Hematopoietic multipotent progenitor cell (in vitro differentiated cells): ENCODE results near the gene KCNMA1. TPM values are rescaled to one million over a fixed set of nuclear protein-coding genes. Genes with fewer than 3 reads are reported as not detected.

Source experiments
- DNase-seq, 3 donors: peaks; one replicate each; pipeline ENCODE4 v3.0.0-alpha.2; 2011 to 2015; ENCODE audit warnings: low read depth in 2 of 3, low spot score in 2 of 3
- total RNA-seq: library from RNA; depleted of rRNA; stranded (reverse); fragments of >200 nt; gene quantifications from one replicate; pipeline ENCODE4 v1.2.3, GENCODE V29; 2012

Gene KCNMA1
- total RNA-seq, 1 donor, result 0.27 TPM

- DNase-seq, result no peak
Measured at GRCh38 chr10:77114181-77114821, 523.3 kb downstream of the KCNMA1 start.

GRCh38 chr10:77111611-77112550 lies 525.7 kb downstream of the KCNMA1 start:
- DNase-seq, result peak in 2 of 3 donors; percentile 23 to 70

DNA sequence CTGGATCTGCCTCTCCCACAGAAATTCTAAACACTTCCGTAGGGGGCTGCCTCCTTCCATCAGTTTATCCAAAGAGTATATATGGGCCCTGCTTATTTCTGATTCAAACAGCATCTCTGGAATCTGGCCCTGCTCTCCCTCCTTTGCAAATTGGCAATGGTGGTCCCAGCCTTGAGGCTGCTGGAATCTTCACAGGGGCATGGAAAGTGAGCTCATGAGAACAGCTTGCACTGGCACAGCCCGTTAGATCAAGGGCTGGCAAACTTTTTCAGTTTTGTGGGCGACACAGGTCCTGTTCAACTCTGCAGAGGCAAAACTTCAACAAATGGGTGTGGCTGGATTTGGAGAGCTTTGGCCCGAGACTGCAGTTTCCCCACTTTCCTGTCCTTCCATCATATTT lies 526.9 kb downstream of the KCNMA1 start:
- no peak for DNase-seq

GRCh38 chr10:77109351-77109994 lies 528.1 kb downstream of the KCNMA1 start:
- DNase-seq, result no peak

DNA sequence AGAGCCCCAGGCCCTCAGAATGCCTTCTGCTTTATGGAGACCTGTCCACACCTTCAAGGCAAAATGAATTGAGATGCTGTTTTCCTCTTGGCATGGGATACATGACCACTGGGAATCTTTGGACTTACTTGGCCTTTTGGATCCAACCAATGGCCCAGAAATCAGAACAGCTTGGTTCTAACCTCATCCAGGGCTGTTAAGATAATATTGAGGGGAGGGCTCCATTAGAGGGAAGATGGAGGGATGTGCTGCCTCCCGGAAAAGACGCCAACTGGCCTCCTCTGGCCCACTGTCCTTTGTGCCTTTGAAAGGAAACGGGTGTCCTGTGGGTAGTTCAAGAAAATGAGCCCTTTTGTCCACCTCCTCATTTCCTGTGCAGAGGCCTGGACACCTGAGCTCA lies 530.9 kb downstream of the KCNMA1 start:
- no peak for DNase-seq

GRCh38 chr10:77105761-77106221 lies 531.8 kb downstream of the KCNMA1 start:
- DNase-seq, result no peak

DNA sequence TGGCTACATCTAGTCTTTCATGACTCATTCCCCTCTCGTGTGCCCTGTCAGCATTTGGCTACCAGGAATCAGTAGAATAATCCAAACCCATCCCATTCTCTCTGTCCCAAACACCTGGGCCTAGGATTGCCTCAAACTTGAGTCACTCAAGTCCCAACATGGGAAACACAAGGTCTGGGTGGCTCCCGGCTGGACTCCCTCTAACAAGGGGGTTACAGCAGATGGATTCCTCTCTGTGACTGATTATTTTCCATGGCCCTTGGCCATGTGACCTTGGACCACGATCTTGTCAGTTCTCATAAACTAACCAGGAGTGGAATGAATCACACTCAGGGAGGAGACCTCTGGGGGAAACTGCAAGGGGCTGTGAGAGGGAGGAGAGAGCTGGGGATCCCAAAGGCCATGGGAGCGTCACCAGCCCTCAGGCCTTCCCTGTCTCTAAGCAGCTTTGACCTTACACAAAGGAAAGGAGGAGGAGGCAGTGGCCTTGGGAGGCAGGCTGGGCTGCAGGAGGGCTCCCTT lies 533.1 kb downstream of the KCNMA1 start:
- DNase-seq, result no peak

DNA sequence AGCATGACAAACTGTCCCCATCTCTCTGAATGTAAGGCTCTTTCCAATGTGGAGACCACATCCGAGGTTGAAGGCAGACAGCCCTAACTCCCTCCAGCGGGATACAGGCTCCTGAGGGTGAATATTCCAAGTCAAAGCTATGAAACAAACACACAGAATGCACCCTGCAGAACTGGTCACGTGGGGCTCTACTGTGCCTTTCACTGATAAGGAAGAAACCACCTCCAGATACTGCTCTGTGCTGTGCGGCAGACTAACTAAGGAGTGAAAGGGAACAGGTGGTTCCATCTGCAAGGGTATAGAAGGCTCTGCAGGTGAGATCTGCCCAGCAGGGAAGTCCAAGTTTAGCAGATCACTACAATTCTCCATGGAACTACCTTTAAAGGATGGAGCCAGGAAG lies 534.4 kb downstream of the KCNMA1 start:
- DNase-seq, result no peak

DNA sequence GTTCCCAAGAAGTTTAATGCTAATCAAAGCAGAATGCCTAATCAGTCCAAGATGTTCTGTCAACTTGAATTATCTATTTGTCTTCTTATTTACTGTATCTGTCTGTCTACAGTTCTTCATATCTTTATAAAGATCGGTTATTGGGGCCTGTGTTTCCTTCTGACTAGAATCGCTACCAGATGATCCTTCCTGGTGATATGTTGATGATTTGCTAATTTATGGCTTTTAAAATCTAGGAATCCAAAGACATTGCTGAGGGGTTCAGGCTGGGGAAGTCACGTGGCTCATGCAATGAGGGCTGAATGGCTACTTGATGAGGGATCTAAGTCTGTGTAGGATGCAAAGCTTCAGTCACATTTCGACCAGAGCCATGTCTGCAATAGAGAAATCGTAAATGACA lies 536.3 kb downstream of the KCNMA1 start:
- no peak for DNase-seq

- DNase-seq, result no peak
Measured at GRCh38 chr10:77099136-77099535, 538.5 kb downstream of the KCNMA1 start.

DNA sequence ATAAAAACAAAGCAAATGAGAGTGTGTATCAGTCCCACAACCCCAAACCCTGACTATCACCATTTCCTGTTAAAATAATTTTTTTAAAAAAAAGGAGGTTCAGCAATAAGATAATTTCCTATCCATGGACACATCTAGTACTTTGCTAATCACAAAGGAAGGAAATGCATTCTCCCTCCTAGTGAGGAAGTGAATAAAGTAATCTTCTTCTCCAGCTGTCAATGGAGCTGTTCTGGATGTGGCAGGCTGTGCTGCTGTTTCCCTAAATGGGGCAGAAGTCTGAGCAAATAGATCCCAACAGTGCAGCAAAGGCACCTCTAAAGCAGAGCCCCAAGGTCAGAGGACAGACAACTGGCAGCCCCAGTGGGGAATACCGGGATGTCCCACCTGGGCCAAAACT lies 540.0 kb downstream of the KCNMA1 start:
- peak in 1 of 3 donors; percentile 8 for DNase-seq

DNA sequence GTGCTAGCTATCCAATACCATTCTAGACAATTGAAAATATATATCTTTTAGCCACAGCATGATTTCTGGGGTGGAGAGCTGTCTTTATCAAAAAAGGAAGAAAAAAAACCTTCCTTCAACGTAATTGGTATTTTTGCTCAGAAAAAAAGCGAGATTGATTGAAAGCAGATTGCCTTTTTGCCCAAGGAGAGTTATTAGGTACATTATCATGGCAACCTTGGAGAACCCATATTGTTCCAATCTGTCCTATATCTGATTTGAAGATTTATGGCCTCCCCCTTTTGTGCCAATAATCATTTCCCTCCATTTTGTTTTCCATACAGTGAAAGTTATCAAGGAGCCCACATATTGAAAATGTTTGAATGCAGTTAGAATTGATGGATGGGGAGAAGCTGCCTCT lies 544.5 kb downstream of the KCNMA1 start:
- no peak for DNase-seq

DNA sequence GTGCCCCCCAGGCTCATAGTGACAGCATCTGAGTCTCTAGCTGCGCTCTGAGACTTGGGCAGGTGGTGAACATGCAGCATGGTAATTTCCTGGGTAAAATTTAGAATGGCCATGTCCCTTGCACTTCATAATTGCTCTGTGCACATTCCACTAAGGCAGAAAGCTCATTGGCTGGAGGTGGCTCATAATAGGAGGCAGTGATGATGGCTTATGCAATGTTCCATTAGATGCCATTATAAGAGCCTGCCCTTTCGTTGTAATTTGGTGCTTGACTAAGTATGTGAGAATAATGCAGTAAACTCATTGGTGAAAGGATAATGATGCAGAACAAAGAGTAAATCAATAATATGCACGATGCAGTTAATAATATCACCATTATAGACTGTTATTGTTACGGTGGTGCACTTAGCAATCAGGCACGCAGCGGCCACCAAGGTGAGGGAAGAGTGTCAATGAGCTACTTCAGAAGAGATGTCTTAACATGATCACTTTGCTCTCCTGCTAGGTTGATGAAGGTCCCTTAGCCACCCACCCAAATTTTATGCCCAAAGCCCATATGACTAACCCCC lies 545.9 kb downstream of the KCNMA1 start:
- DNase-seq, result no peak

DNA sequence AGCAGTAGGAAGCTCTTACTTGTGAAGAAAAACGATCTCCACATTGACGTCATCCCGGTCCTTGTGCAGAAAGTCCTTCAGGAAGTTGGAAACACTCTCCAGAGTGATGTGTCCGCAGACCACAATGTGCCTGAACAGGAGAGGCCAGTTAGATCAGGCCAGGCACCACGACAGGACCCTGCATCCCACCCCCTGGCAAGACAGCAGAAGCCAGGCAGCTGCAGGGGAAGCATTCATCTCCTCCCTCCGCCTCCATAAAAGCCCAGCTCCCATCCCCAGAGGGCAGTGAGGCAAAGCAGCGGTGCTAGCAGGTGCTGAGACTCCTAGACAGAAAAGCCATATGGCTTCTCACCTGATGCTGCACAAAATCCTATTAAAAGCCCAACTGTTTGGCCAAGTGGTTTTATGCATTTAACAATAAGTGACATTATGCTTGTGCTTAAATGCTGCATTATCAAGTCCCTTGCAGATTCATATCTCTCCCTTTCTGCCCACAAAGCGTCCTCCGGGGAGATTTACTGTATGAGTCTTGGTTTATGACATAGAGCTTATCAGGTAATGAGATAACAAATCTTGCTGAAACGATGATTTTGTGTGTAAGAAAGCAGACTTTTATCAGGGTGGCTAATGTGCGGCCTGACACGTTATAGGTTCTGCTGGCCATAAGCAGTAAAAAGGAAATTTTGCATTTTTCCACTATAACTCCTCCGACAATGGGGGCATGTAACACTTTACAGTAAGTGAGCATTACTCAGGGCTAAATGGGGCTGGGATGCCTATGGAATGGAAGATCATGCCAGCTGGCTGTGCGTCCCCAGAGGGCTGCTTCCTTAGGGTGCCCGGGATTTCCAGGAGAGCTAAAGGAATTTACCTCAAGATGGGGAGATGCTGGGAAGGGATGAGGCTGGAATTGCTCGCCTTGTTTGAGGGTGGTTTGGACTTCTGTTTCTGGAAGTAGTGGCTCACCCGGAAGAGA lies 546.9 kb downstream of the KCNMA1 start:
- no peak for DNase-seq

- no peak for DNase-seq
Measured at GRCh38 chr10:77087366-77087765, 550.2 kb downstream of the KCNMA1 start.

GRCh38 chr10:77086081-77086480 lies 551.5 kb downstream of the KCNMA1 start:
- DNase-seq, result no peak

DNA sequence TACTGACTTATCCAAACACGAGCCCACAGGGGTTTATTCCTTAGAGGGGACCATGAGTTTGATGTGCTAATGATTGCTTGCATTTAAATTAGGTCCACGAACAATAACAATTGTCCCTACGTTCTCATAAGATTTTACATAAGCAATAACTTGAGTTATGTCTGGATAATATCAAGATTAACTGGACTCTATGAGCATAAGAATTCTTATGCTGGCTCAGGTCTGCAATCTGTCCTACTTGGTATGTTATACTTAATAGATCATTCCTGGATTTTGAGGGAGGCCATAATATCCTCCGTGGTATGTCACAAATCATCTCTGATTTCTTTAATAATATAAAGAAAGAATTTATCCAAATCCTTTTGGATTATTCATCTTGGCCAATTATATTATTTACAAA lies 552.3 kb downstream of the KCNMA1 start:
- DNase-seq, result no peak

GRCh38 chr10:77084431-77085144 lies 553.0 kb downstream of the KCNMA1 start:
- no peak for DNase-seq
